GM18868 (cell line): ENCODE results near the gene HEY2.
"Not testable (repeated sequence)": the region's sequence is repeated elsewhere in the genome, so short reads cannot be mapped to it uniquely, and the experiment has no call there.

Experiments used
- ATAC-seq: cut with Tn5 transposase; IDR thresholded peaks from one replicate; pipeline ENCODE4 v1.9.1; 2021; ENCODE audit warnings: mild to moderate bottlenecking, moderate library complexity; ENCODE audit not compliant: unreplicated experiment

HEY2 gene

GRCh38 chr6:125765944-125766343 lies 16.5 kb downstream of the HEY2 start:
- no peak for ATAC-seq

- ATAC-seq = no peak
Observed at GRCh38 chr6:125766641-125767040, 17.2 kb downstream of the HEY2 start.

DNA sequence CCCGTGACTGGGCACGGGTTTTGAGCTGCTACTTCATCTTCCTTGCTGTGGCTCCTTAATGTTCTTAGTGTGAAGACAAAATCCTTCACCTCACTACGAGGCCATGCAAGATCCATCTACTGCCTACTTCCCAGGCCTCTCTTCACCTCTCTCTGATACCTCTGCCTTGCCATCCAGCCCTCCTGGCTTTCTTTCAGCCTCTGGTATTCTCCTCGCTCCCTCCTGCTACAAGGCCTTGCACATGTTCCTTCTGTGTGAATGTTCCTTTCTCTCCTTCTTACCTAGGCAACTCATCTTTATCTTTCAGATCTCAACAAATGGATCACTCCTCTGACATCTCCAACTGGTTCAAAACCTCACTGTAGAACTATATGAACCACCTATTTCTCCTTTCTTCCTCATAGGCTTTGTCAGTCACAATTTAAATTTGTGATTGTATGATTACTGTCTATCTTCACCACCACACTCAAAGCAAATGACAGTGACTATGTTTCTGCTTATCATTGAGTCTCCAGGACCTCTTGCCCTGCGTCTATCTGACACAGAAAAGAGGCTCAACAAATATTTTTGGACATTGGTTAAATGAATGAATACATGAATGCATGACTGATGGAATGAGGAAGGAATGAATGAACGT lies 19.8 kb downstream of the HEY2 start:
- peak; percentile 17 for ATAC-seq

- ATAC-seq = peak; percentile 63
Observed at GRCh38 chr6:125773387-125774341, 24.2 kb downstream of the HEY2 start.

GRCh38 chr6:125776107-125776826 lies 26.8 kb downstream of the HEY2 start:
- ATAC-seq = not testable (repeated sequence)

- ATAC-seq = peak; percentile 79
Observed at GRCh38 chr6:125779924-125780539, 30.6 kb downstream of the HEY2 start.

- ATAC-seq = peak; percentile 74
Observed at GRCh38 chr6:125780540-125781313, 31.3 kb downstream of the HEY2 start.

GRCh38 chr6:125781314-125781868 lies 32.0 kb downstream of the HEY2 start:
- ATAC-seq = peak; percentile 39

GRCh38 chr6:125784365-125784764 lies 34.9 kb downstream of the HEY2 start:
- no peak for ATAC-seq

DNA sequence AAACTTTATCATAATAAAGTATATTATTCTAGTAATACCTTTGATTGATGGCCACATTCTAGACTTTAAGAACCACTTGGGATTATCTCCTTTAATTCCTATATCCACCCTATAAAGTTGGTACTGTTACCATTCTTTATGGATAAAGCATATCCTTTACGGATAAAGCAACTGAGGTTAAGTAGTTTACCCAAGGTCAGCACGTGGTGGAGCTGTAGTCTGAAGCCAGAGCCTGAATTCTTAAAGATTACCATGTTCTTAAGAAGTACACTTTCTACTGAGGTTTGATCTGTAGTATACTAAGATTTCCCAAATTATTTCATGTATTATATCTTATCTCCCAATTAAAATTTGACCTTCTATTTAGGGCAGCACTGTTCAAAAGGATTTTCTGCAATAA lies 38.4 kb downstream of the HEY2 start:
- no peak for ATAC-seq

DNA sequence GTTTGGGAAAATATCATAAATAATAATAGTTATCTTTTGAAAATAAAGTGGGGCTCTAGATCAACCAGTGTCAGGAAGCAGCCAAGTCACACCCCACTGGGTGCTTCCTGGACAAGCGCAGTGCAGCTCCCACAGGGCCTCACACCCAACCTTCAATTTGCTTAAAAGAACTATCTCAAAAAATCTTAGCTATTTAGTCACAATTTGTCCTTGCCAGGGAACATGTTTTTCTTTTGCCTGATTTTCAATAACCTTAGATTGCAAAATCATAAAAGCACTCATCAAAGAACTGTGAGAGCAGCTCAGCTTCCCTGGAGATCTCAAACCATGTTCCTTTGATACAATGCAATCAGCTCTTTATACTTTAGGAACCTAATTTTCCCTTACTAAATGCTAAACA lies 39.7 kb downstream of the HEY2 start:
- no peak for ATAC-seq

GRCh38 chr6:125789576-125790357 lies 40.3 kb downstream of the HEY2 start:
- peak; percentile 24 for ATAC-seq

DNA sequence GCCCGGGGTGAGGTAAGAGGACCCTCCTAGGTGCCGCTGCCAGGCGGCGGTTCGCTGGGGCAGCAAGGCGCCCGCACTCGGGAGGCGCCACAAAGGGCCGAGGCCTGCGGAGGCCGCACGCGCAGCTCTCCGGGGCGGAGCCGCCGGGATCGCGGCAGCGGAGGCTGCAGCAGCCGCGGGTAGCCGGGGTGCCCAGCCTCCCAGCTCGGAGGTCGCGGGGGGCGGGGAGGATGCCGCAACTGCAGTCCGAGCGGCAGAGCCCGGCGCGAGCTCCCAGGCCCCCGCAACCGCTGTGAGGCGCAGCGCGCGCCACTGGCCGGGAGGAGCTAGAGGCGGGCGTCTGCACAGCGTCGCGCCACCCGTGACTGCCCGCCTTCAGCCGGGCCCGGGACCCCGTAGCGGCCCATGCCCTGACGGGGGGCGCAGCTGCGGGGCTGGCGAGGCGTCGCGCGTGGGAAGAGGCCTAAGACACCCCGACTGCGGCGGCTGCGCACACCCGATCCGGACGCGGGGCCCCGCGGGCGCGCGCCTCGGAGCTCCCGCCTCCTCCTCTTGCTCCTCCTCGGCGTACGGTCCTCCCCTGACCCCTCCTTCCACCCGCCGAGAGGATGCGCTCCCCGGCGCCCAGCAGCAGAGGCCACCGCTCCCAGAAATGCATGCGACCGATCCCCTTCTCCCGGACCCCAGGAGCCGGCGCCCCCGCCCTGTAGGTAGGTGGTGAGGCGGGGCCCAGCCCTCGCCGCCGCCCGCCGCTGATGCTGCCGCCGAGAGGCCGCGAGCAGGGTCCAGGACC lies 41.1 kb downstream of the HEY2 start, which contains the start of gene NCOA7:
Gene NCOA7 (plus strand): TSS at position 603 of the 793 bp plus-strand sequence. CDS start 24,395 bp downstream, outside the sequence.
- peak; percentile 71 for ATAC-seq

DNA sequence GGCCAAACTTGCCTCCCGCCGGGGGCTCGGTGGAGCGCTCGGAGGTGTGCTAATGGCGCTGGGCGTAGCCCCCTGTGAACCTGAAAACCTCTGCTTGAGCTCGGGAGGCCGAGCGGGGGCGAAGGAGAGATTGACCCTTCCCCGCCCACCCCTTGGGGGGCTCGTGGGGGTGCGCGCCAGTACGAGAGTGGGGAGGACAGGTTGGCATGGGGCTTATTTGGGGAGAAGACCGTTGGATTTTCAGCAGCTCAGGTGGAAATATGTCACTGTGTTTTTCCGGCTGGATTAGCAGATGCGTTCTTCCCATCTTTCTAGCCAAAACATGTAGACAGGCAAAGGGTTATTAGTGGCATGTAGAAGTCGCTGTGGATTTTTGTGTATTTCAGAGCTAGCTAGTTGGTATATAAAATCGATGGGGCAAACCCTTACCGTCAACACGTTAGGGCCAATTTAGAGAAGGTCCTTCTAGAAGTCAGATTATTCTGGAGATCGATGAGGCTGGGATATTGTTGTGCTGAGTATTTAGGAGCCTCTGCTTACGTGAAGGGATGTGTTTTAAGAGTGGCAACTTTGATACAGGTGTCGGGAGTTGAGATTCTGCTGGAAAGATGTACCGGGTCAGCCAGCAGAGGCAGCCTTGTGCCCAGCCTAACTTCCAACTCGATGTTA lies 41.9 kb downstream of the HEY2 start:
- peak; percentile 31 for ATAC-seq

- ATAC-seq = no peak
Observed at GRCh38 chr6:125791820-125792165, 42.4 kb downstream of the HEY2 start.

DNA sequence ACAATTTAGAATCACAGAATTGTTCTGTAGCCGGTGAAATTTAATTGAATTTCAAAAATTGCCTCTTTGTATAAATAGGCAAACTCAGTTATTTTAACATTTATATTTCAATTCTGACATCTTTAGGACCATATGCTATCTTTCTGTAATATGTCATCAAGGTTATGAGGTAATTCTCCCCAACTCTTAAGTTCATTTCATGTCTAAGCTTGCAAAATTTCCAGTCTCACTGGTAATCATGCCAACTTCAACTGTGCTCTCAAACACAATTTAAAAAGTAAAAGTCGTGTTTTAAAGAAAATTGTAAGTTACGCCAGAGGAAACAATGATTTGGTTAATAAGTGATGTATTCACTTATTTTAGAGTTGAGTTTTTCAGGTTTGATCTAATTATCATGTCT lies 42.7 kb downstream of the HEY2 start:
- no peak for ATAC-seq

GRCh38 chr6:125792680-125793079 lies 43.2 kb downstream of the HEY2 start:
- no peak for ATAC-seq

DNA sequence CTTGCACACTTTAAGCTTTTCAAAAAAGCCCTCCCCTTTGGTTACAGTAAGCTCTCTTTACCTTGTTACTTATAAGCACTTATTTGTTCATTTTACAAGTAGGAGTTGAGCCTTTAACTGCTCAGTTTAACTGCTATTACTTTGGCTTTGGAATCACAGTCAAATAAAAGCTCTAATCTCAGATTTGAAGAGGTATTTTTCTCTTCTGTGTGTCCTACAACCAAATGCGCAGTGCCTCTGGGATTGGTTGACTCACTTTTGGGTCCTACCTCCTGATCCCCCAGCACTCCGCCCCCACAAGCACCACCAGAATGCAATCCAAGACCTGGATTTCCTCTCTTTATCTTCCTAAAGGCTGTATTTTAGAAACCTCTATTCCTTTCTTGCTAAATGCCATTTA lies 43.8 kb downstream of the HEY2 start:
- ATAC-seq = no peak
